Keratinocyte (primary cell): Measurements from ENCODE around the gene SLC25A13. TPM values are rescaled to one million over a fixed set of nuclear protein-coding genes. Genes with fewer than 3 reads are reported as not detected.

Experiments
- DNase-seq: peaks from one replicate; pipeline ENCODE4 v3.0.0-alpha.2; 2011; ENCODE audit warnings: low read depth, missing footprints, low spot score
- FAIRE-seq: peaks from 2 replicates; lab custom pipeline; 2011; peaks lifted over from hg19 to GRCh38; lab: Jason Lieb, UNC
- H2AFZ ChIP-seq: 2 replicates; pipeline ENCODE4 v1.6.0; 2012; ENCODE audit warnings: low read length, control low read depth, inconsistent platforms; ENCODE audit not compliant: control insufficient read depth
- H3K27ac ChIP-seq: 2 replicates; pipeline ENCODE4 v1.5.1; 2011; ENCODE audit warnings: low read length; ENCODE audit not compliant: control insufficient read depth, insufficient read depth
- H3K27me3 ChIP-seq: 3 replicates; pipeline ENCODE4 v1.6.0; 2011; ENCODE audit warnings: low read length; ENCODE audit not compliant: control insufficient read depth, insufficient read depth; ENCODE audit errors: extremely low read depth
- H3K36me3 ChIP-seq, 2 experiments: 2 replicates in 1 of 2; 3 replicates in 1 of 2; pipeline ENCODE4 v1.5.1; 2011; ENCODE audit warnings: low read length in 2 of 2, mild to moderate bottlenecking in 1 of 2; ENCODE audit not compliant: control insufficient read depth in 2 of 2, insufficient read depth in 2 of 2; ENCODE audit errors: extremely low read depth in 1 of 2
- H3K4me1 ChIP-seq: 3 replicates; pipeline ENCODE4 v1.5.1; 2011; ENCODE audit warnings: low read length; ENCODE audit not compliant: control insufficient read depth, insufficient read depth; ENCODE audit errors: extremely low read depth
- H3K4me2 ChIP-seq: 3 replicates; pipeline ENCODE4 v1.6.0; 2011; ENCODE audit warnings: low read depth, low read length; ENCODE audit not compliant: control insufficient read depth, insufficient read depth; ENCODE audit errors: extremely low read depth
- H3K4me3 ChIP-seq, 3 experiments: fragments of 200-600 bp in 1 of 3; sonication (generic) in 1 of 3; 2 replicates in 2 of 3; 3 replicates in 1 of 3; pipeline ENCODE4 v1.5.1; 2011 to 2016; ENCODE audit warnings: low read length in 3 of 3, mild to moderate bottlenecking in 3 of 3, control low read depth in 2 of 3, inconsistent platforms in 1 of 3, low read depth in 1 of 3, mixed read lengths in 1 of 3, mixed run types in 1 of 3, moderate library complexity in 1 of 3; ENCODE audit not compliant: control insufficient read depth in 2 of 3, insufficient read depth in 2 of 3; ENCODE audit errors: extremely low read depth in 1 of 3
- H3K79me2 ChIP-seq: 2 replicates; pipeline ENCODE4 v1.6.0; 2012; ENCODE audit warnings: low read length; ENCODE audit not compliant: control insufficient read depth, insufficient read depth
- H3K9ac ChIP-seq: 3 replicates; pipeline ENCODE4 v1.6.0; 2011; ENCODE audit warnings: low read length; ENCODE audit not compliant: control insufficient read depth, insufficient read depth; ENCODE audit errors: extremely low read depth
- H3K9me1 ChIP-seq: 3 replicates; pipeline ENCODE4 v1.6.0; 2011; ENCODE audit warnings: low read length; ENCODE audit not compliant: control insufficient read depth, insufficient read depth; ENCODE audit errors: extremely low read depth
- H3K9me3 ChIP-seq: 2 replicates; pipeline ENCODE4 v1.5.1; 2012; ENCODE audit warnings: low read depth, low read length; ENCODE audit not compliant: control insufficient read depth
- H4K20me1 ChIP-seq: 3 replicates; pipeline ENCODE4 v1.6.0; 2011; ENCODE audit warnings: low read length; ENCODE audit not compliant: control insufficient read depth, insufficient read depth; ENCODE audit errors: extremely low read depth
- EZH2 ChIP-seq: IDR thresholded peaks from one replicate; pipeline ENCODE4 v1.6.1; 2012; ENCODE audit warnings: inconsistent platforms, mild to moderate bottlenecking, low read length, moderate library complexity
- dilution Hi-C: fragments of 300-500 bp; cut with MboI; formaldehyde crosslinking; loops from one replicate; pipeline ENCODE4 v1.7.0; 2020; ENCODE audit warnings: low sequenced_read_pairs; ENCODE audit not compliant: extremely low pct_ligation_motif_present
- polyA plus RNA-seq, 5 experiments: library from polyadenylated mRNA; depleted of rRNA in 3 of 5; stranded (reverse) in 3 of 5; stranded (forward) in 1 of 5; unstranded in 1 of 5; fragments of >200 nt; gene quantifications; 1 replicate in 1 of 5; 2 replicates in 3 of 5; 3 replicates in 1 of 5; pipeline versions ENCODE4 v1.2.1 to v1.2.3, GENCODE V29; 2011 to 2012; ENCODE audit warnings: missing spikeins in 2 of 5, low read depth in 1 of 5, low replicate concordance in 1 of 5
- TF ChIP-seq, protein P1 (sequence below), 3 experiments: IDR thresholded peaks in 1 of 3; conservative IDR thresholded peaks in 1 of 3; optimal IDR thresholded peaks in 1 of 3; 2 replicates in 2 of 3; 3 replicates in 1 of 3; pipeline versions ENCODE3 to v1.5.1; 2011; ENCODE audit warnings: low read length in 3 of 3, mild to moderate bottlenecking in 3 of 3, moderate library complexity in 2 of 3, control low read depth in 1 of 3, inconsistent platforms in 1 of 3; ENCODE audit not compliant: insufficient read depth in 2 of 3; ENCODE audit errors: extremely low read depth in 1 of 3

SLC25A13 gene
- polyA plus RNA-seq, 1 donor (not counting 4 experiments of a cell fraction or from before 2014, with no cell fraction given) = 29.4 TPM

DNA sequence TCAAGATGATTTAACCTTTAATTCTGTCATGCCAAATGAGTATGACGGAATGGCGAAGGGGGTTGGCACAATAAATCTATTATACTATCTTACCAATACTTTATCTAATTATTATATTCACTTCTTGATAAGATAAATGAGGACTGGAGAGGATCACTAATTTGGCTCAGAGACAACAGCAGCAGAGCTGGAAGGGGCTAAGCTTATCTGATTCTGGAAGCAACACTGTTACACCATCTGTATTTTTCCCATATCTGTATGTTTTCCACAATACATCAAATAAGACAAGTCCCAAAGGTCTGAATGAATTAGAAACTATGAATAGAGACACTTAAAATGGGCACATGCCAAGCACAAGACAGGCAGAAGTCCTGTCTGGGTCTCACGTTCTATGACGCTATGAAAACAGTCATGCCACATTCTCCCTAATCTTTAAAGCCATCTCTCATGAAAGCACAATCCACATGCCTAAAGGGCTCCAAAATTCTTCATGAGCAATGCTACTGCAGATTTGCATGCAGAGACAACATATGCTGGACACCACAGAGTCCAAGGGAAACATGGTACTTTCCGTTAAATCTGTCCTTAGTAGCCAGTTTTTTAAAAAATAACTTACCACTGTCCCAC is 88.3 kb downstream of the SLC25A13 start:
- no peak overlapping the region for H3K9ac ChIP-seq
- no peak overlapping the region for H3K4me2 ChIP-seq
- H3K27ac ChIP-seq = no peak overlapping the region
- no peaks in the 10 kb centered on the region for H3K9me3 ChIP-seq
- dilution Hi-C loops = no loop called here
- FAIRE-seq = no peak
- peaks cover 7 to 8% of the 10 kb centered on the region in 2 experiments for H3K36me3 ChIP-seq
- DNase-seq = no peak
- H3K27me3 ChIP-seq = no peaks in the 10 kb centered on the region
- H3K9me1 ChIP-seq = no peaks in the 10 kb centered on the region
- H2AFZ ChIP-seq = no peak overlapping the region
- TF ChIP-seq EZH2 = no peak
- TF ChIP-seq, protein P1, sequence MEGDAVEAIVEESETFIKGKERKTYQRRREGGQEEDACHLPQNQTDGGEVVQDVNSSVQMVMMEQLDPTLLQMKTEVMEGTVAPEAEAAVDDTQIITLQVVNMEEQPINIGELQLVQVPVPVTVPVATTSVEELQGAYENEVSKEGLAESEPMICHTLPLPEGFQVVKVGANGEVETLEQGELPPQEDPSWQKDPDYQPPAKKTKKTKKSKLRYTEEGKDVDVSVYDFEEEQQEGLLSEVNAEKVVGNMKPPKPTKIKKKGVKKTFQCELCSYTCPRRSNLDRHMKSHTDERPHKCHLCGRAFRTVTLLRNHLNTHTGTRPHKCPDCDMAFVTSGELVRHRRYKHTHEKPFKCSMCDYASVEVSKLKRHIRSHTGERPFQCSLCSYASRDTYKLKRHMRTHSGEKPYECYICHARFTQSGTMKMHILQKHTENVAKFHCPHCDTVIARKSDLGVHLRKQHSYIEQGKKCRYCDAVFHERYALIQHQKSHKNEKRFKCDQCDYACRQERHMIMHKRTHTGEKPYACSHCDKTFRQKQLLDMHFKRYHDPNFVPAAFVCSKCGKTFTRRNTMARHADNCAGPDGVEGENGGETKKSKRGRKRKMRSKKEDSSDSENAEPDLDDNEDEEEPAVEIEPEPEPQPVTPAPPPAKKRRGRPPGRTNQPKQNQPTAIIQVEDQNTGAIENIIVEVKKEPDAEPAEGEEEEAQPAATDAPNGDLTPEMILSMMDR (optimal IDR thresholded peaks at IDR 0.05 in 1 of 3, IDR thresholded peaks at IDR 0.05 in 1 of 3, conservative IDR thresholded peaks at IDR 0.05 in 1 of 3; ENCODE audit: extremely low read depth in 1 of 3, insufficient read depth in 2 of 3, low read length in 3 of 3) = no peak
- H4K20me1 ChIP-seq = no peaks in the 10 kb centered on the region
- no peak overlapping the region for H3K4me3 ChIP-seq
- H3K4me1 ChIP-seq = peaks cover 6% of the 10 kb centered on the region
- H3K79me2 ChIP-seq = peaks cover 7% of the 10 kb centered on the region

- dilution Hi-C loops = no loop called here
- no peaks in the 10 kb centered on the region for H3K27me3 ChIP-seq
- no peak overlapping the region for H2AFZ ChIP-seq
- H4K20me1 ChIP-seq = no peaks in the 10 kb centered on the region
- no peak overlapping the region for H3K4me3 ChIP-seq
- FAIRE-seq (no peak), DNase-seq (no peak)
- H3K9me1 ChIP-seq = no peaks in the 10 kb centered on the region
- no peaks in the 10 kb centered on the region for H3K9me3 ChIP-seq
- H3K36me3 ChIP-seq = peaks cover 7 to 8% of the 10 kb centered on the region in 2 experiments
- H3K79me2 ChIP-seq = peaks cover 6% of the 10 kb centered on the region
- no peak overlapping the region for H3K27ac ChIP-seq
- TF ChIP-seq EZH2 = no peak
- TF ChIP-seq, protein P1 (optimal IDR thresholded peaks at IDR 0.05 in 1 of 3, IDR thresholded peaks at IDR 0.05 in 1 of 3, conservative IDR thresholded peaks at IDR 0.05 in 1 of 3; ENCODE audit: extremely low read depth in 1 of 3, insufficient read depth in 2 of 3, low read length in 3 of 3) = no peak
- no peak overlapping the region for H3K4me2 ChIP-seq
- peaks cover 2% of the 10 kb centered on the region for H3K4me1 ChIP-seq
- no peak overlapping the region for H3K9ac ChIP-seq
Observed at GRCh38 chr7:96233084-96233483, 88.8 kb downstream of the SLC25A13 start.
